SW480 (cell line): ENCODE measurements around the gene SYNE4.
"Not testable (repeated sequence)": the region's sequence is repeated elsewhere in the genome, so short reads cannot be mapped to it uniquely, and the experiment has no call there.

ENCODE experiments used
- DNase-seq: peaks from one replicate; pipeline ENCODE4 v3.0.0-alpha.2; 2016; ENCODE audit warnings: low spot score

Gene SYNE4, protein sequence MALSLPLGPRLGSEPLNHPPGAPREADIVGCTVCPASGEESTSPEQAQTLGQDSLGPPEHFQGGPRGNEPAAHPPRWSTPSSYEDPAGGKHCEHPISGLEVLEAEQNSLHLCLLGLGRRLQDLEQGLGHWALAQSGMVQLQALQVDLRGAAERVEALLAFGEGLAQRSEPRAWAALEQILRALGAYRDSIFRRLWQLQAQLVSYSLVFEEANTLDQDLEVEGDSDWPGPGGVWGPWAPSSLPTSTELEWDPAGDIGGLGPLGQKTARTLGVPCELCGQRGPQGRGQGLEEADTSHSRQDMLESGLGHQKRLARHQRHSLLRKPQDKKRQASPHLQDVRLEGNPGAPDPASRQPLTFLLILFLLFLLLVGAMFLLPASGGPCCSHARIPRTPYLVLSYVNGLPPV

DNA sequence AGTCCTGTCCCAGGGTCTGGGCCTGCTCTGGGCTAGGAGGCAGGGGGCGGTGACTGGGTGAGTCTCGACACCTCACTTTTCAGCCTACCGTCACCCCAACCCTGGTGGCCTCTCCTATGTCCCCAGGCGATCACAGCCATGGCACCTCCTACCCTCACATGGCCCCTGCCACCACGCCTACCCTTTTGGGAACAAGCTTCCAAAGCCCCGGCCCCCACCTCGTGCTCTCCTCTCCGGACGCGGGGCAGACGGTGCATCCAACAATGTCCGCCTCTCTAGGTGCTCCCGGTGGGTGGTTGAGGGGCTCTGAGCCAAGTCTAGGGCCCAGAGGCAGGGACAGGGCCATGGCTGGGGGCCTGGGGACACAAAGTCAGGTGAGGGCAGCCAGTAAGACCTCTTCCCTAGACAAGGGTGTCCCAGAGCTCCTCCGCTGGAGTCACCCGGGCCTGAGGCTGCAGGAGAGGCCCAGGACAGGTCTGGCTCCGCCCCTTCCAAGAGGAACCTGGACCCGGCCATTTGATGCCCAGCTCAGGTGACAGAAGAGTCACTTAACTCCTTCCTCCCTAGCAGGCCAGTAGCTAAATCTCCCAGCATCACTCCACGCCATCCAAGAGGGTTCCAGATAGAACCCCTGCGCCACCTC lies at the start of gene SYNE4:
TSS of gene SYNE4 (minus strand) at position 478 of the 643 bp plus-strand sequence. CDS start at position 346, 132 bp downstream.
- peak; percentile 84 for DNase-seq

DNA sequence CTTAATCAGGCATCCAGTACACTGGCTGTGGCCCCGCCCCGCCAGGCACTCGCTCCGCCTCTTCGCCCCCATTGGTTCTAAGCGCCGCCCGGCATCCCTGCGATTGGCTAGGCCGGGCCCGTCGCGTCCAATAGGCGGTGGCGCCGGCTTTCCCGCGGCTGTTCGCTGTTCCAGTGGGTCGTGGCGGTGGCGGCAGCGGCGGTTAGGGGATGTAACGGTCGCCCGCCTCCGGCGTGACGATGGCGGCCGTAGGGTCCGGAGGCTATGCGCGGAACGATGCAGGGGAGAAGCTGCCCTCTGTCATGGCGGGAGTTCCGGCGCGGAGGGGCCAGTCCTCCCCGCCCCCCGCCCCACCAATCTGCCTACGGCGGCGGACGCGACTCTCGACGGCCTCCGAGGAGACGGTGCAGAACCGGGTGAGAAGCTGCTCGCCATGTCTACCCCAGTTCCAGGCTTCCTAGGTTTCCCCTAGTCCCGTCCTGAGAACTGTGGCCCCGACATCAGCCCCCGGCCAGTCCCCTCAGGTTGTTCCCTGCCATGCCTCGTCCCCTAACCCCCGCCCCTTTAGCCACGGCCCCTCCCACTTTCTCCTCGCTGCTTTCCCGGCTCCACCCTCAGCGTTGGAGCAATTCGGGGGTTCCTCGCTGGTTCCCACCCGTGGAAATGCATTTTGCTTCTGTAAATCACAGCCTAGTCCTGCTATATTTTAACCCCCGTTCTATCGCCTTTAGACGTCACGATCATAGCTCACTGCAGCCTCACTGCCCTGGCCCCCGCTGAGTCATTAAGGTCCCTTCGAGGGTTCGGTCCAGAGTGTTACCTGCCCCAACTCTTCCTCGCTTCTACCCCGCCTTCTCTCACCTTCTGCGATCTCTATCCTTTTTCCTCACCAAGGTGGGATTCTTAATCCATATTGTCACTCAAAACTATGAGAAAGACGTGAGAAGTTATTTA lies 46.4 kb upstream of the SYNE4 start, which contains the start of gene WDR62:
TSS of gene WDR62 (plus strand) at position 165 of the 954 bp plus-strand sequence. CDS start at position 240, 75 bp downstream.
- peak; percentile 95 for DNase-seq

DNA sequence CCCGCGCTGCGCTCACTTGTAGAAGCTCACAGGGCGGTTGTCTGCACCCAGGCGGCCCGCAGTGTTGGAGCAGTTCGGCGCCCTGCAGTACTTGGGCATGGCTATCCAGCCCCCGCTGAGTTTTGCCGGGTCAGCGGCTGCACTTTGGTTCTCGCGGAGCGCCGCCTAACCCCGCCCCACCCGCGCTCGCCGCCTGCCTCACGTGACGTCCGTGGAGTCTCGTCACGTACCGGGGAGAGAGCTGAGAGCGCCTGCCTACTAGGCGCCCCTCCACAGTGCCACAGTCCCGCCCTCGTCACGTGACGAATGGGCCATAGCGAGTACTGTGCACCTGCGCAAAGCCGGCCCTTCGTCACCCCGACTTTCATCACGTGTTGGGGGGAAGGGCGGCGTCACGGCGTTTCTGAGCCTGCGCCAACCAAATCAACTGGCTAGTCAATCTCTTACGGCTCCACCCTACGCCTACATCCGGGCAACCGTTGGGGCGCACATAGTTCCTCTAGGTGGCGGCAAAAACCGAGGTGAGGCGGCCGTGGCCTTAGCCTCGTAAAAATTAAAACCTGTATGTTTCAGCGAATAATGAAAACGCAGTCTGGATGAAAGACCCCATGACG lies 45.6 kb upstream of the SYNE4 start, which contains the start of gene THAP8:
TSS of gene THAP8 (minus strand) at position 167 of the 614 bp plus-strand sequence. CDS start at position 99, 68 bp downstream.
- DNase-seq, result peak; percentile 100

DNA sequence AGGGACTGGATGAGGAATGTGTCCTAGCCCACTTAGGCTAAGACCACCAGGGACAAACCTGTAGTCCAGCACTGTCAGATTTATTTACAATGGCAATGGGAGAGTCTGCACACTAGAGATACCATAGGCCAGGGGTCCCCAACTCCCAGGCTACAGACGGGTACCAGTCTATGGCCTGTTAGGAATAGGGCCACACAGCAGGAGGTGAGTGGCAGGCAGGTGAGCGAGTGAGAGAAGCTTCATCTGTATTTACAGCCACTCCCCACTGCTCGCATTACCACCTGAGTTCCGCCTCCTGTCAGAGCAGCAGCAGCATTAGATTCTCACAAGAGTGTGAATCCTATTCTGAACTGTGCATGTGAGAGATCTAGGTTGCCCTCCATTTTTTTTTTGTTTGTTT lies 43.0 kb upstream of the SYNE4 start:
- DNase-seq, result no peak

DNA sequence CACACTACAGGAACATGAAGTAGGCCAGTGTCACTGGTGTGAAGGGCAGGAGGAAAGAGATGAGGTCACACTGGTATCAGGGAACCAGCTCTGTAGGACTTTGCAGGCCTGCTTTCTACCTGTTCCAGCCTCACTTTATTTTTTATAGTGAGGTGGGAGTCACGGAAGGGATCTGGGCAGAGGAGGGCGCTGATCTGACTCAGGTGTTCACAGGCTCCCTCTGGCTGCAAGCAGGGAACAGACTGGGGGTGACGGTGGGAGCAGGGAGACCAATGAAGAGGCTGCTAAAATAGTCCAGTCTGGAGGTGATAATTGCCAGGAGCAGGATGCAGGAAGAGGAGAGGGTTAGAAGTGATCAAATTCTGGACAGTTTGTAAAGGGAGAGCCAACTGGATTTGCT lies 42.6 kb upstream of the SYNE4 start:
- DNase-seq, result peak; percentile 43

DNA sequence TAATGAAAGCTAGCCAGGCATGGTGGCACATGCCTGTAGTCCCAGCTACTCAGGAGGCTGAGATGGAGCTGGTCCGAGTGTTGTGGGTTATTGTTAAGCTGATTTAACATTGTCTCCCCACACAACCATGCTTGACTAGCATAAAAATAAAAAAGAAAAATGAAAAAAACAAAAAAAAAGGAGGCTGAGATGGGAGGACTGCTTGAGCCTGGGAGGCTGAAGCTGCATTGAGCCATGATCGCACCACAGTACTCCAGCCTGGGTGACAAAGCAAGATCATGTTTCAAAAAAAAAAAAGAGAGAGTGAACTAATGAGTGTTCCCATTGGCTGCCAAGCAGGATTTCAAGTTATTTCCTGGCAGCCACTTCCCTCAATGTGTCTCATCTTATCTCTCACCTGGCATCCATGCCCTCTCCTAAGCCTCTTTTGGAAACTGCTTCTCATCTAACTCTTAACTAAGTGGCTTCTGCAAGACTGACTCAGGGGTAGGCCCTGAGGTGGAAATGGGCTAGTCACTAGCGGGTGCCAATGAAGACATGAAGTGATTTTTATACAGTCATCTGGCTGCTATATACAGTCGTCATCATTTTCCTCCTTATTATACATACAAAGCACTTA lies 40.6 kb upstream of the SYNE4 start:
- no peak for DNase-seq

DNA sequence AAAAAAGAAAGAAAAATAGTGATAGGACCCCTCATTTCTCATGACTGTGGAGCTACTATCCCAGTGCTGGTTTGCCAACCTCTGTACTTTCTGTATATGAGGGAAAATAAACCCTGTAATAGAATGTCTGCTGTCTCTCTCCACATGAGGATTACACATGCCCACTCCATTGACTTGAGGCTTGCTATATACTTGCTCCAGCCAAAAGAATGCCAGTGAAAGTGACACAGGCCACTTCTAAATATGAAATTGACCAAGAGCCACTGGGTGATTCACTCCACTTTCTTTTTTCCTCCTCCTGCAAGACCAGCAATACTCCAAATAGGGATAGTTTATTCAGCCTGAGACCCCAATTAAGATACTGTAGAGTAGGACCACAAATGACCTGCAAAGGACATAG lies 39.2 kb upstream of the SYNE4 start:
- no peak for DNase-seq

DNA sequence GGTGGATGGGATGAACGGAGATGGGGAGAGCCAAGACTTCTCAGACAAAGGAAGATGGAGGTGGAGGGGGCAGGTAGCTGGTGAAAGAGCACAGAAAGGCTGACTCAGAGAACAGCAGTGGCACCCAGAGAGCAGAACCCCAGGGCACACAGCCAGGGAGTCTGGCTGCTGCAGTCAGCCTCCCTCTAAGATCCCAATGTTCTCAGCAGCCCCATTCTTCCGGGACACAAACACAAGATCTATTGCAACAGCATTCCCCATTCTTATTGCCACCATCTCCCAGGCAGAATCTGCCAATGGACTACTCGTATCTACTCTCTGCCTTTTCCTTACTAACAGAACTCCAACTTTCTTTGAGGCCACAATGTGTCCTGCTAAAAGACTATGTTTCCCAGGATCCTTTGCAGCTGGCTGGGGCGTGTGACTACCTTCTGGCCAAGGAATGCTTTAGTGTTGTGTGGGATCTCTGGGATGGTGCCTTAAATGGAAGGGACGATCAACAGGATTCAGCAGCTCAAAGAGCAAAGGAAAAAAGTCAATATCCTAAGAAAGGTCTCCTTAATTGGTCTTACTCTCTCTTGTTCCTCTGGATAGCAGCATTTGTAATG lies 37.9 kb upstream of the SYNE4 start:
- no peak for DNase-seq

DNA sequence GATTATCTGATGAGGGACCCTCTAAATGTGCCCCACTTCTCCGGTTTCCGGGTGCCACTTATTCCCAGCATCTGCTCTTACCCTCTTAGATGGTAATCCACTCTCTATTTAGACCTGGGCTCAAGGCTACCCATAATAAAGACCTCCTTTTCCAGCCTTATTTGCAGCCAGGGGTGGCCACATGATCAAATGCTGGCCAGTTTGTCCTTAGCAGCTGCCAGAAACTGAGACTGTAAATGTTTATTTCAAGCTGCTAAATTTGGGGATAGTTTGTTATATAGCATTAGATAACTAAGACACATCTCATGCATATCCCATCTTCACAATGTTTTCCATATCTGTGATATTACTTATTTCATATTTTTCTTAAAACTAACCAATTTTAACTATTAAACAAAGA lies 35.3 kb upstream of the SYNE4 start:
- no peak for DNase-seq

DNA sequence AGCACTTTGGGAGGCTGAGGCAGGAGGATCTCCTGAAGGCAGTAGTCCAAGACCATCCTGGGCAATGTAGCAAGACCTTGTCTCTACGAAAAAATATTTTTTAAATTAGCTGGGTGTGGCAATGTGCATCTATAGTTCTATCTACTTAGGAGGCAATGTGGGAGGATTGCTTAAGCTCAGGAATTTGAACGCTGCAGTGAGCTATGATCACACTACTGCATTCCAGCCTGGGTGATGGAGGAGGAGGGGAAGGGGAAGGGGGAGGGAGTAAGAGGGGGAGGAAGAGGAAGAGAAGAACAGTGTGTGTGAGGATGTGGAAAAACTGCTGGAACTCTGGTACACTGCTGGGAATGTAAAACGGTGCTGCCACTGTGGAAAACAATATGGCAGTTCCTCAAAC lies 33.2 kb upstream of the SYNE4 start:
- DNase-seq, result peak; percentile 22

DNA sequence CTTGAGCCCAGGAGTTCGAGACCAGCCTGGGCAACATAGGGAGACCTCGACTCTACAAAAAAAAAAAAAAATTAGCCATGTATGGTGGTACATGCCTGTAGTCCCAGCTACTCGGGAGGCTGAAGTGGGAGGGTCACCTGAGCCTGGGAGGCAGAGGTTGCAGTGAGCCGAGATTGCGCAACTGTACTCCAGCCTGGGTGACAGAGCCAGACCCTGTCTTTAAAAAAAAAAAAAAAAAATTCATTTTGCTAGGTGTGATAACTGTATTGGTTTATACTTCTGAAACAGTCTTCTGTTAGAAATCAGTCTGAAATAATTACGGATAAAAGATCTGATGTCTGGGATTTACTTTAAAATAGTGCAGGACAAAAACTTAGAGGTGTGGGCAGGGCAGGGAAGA lies 32.5 kb upstream of the SYNE4 start:
- not testable (repeated sequence) for DNase-seq

DNA sequence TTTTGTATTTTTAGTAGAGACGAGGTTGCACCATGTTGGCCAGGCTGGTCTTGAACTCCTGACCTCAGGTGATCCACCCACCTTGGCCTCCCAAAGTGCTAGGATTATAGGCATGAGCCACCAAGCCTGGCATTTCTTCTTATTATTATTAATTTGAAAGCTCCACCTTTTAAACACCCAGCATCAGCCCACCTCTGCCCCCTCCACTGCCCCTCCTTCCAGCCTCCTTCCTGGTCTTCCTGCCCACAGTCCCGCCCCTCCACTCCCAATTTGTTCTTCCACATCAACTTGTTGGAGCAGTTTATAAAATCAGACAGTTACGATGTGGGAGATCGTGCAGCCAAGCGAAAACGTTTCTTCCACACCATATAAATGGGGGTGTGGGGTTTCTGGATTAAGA lies 31.9 kb upstream of the SYNE4 start:
- no peak for DNase-seq

DNA sequence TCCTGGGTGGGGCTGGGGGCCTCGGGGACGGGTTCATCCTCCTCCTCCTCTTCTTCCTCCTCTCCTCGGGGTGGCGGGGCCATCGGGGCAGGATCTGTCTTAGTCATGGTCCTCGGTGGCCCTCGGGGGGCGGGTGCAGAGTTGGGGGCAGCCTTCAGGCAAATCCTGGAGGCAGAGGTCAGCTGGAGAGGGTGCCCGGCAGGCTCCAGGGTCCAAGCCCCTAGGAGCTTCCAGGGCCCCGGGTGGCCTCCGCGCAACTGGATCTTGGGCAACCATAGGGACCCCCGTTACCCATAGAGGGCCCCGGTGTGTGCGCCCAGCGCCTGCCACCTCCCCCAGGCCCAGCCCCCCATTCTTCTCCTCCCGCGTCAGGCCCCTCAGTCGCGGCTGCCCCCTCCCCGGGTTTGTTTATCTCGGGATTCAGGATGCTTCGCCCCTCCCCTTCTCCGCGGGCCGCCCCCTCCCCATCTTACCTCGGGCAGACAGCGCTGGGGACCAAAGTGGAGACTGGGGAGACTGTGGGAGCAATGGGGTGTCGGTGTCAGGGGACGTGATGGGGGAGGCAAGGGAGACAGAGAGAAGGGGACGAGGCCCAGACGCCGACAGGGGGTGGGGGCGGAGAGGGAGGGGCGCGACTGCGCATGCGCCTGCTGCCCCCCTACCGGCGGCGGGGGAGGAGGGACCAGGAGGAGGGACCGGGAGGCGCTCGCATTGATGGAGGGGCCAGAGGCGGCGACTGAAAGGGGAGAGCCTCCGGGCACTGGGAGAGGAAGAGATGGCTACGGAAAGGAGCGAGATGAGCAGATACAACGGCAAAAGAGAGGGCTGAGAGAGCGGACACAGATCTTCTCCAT lies 23.9 kb upstream of the SYNE4 start, which contains the start of gene CLIP3:
TSS of gene CLIP3 (minus strand) at position 623 of the 854 bp plus-strand sequence. CDS start at position 107, 516 bp downstream.
- no peak for DNase-seq

DNA sequence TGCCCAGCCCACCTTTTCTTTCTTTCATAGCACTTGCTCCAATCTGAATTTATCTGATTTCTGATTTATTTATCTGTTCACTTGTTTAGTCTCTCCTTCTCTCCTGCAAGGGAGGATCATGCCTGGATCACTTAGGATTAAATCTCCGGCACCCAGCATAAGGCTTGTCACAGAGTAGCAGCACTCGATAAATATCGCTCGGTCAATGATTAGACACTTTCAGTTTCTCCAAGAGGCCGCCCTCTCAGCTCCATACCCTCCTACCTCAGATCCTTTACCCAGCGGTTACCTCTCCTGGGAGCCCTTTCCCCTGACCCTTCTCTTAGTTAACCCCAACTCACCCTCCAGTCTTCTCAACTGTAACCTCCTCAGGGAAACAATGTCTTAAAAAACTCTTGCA lies 22.7 kb upstream of the SYNE4 start:
- DNase-seq, result no peak

DNA sequence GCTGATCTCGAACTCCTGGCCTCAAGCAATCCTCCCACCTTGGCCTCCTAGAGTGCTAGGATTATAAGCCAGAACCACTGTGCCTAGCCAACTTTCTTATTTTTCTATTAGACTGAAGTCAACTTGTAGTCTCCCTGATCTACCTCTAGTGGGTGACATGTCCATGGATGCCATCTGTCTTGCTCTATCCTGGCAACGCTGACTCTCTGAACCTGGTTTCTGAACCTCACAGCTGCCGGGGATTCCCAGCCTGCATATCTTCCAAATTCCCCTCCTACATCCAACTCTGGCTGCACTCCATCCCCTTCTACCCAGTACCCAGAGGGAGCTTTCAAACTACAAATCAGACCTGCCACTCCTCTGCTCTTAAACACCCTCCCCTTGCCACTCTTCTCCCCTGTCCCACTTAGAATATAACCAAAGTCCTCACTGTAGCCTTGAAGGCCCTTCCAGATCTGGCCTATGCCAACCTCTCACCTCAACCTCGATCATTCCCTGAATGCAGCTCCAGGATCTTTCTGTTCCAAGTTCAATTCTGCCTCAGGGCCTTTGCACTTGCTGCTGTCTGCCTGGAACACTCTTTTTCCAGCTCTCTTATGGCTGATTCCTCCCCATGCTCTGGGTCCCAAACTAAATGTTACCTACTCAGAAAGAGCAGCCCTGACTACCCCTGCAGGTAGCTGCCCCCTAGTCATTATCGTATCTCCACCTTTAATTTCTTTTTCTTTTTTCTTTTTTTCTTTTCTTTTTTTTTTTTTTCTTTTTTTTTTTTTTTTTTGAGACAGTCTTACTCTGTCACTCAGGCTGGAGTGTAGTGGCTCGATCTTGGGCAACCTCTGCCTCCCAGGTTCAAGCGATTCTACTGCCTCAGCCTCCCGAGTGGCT lies 21.9 kb upstream of the SYNE4 start:
- no peak for DNase-seq

DNA sequence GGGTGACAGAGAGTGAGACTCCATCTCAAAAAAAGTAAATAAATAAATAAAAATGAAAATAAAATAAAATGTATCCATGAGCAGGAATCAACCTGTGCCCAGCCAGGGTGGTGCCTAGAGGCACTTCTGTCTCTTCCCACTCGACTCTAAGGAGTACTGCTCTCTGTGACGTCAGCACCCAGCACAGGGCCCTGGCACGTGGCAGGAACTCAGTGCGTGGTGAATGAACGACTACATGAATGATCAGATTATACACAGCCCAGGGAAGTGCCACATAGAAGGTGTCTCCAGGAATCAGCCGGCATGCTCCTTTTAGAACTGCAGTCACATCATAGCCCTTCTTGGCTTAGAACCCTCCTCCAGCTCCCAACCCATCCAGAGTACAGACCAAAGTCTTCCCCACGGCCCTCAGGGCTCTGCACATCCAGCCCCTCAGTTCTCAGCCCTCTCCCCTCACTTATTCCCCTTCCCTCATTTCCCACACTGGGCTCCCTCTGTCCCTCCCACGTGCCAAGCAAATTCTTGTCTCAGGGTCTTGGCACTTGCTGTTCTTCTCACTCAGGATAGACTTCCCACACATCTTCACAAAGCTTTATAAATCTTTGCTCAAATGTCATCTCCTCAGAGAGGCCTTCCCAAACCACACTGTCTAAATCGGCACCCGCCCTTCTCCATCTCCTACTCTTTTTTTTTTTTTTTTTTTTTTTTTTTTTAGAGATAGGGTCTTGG lies 19.9 kb upstream of the SYNE4 start:
- DNase-seq, result no peak

DNA sequence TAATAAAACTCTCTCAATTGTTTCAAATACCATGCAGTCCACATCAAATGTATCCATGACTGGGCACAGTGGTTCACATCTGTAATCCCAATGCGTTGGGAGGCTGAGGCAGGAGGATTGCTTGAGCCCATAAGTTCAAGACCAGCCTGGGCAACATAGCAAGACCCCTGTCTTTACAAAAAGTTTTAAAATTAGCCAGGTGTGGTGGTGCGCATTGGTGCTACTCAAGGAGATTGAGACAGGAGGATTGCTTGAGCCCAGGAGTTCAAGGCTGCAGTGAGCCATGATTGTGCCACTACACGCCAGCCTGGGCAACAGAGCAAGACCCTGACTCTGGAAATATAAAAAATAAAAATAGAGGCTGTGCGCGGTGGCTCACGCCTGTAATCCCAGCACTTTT lies 19.1 kb upstream of the SYNE4 start:
- DNase-seq, result no peak
